AG20443 (cell line): ENCODE data around the gene MT1E.
"Not testable (repeated sequence)": the region's sequence is repeated elsewhere in the genome, so short reads cannot be mapped to it uniquely, and the experiment has no call there.

Experiments used
- DNase-seq: peaks from one replicate; pipeline ENCODE4 v3.0.0; 2012; ENCODE audit warnings: low spot score, mixed read lengths

Gene MT1E

DNA sequence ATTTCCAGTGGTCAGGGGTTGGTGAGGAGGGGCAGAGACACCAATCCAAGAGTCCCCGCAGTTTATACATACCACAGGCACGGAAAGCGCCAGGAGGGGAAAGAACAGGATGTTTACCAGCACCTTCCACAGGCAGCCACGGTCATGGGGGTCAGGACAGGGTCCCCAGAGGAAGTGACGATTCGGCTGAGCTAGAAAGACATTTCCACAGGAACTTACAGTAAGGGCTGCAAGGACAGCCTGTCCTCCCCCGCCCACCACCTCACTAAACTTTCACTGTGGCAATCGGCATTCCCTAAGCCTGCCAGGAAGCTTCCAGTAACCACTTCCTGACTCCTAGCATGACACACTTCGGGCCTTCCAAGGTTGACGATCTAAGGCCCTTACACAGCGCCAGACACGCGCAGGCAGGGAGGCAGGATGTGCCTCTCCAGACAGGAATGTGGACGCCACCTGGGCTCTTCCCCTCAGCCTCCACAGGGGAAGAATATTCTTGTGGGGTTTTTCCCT is 18.4 kb upstream of the MT1E start:
- DNase-seq = peak; percentile 89

DNA sequence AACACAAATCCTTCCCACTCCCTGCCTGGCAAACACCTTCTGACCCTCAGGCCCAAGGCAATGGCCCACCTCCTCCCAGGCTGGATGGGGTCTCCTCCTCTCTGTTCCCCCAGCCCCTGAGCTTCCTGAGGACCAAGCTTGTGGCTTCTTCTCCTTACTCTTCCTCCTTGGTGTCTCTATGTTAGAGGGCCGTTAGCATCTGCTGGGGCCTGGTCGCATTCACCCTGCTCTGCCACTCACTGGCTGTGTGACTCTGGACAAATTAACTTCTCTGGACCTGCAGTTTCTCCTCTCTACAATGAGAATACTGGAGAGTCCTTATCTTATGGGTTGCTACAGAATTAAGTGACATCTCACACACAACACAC is 17.9 kb upstream of the MT1E start:
- no peak for DNase-seq

DNA sequence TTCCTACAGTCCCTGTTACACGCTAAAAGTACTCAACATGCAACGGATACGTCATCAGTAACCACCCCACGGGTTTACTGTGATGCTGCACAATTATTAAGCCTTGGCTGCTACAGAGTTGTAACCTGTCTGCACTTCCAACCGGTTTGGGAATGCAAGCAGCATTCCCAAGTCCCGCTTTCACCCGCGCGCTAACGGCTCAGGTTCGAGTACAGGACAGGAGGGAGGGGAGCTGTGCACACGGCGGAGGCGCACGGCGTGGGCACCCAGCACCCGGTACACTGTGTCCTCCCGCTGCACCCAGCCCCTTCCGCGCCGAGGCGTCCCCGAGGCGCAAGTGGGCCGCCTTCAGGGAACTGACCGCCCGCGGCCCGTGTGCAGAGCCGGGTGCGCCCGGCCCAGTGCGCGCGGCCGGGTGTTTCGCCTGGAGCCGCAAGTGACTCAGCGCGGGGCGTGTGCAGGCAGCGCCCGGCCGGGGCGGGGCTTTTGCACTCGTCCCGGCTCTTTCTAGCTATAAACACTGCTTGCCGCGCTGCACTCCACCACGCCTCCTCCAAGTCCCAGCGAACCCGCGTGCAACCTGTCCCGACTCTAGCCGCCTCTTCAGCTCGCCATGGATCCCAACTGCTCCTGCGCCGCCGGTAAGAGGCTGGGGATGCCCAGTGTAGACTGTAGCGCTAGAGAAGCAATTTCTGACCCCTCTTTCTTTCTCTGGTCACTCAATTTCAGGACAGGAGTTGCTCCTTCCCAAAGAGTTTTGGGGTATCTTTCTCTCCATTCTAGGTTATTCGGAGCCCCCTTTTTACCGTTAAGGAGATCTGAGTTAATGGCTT is 17.3 kb upstream of the MT1E start, which contains the start of gene MT2A:
MT2A (plus strand) TSS at position 542 of the 833 bp plus-strand sequence; CDS start at position 614, 72 bp downstream.
- DNase-seq = peak; percentile 95

DNA sequence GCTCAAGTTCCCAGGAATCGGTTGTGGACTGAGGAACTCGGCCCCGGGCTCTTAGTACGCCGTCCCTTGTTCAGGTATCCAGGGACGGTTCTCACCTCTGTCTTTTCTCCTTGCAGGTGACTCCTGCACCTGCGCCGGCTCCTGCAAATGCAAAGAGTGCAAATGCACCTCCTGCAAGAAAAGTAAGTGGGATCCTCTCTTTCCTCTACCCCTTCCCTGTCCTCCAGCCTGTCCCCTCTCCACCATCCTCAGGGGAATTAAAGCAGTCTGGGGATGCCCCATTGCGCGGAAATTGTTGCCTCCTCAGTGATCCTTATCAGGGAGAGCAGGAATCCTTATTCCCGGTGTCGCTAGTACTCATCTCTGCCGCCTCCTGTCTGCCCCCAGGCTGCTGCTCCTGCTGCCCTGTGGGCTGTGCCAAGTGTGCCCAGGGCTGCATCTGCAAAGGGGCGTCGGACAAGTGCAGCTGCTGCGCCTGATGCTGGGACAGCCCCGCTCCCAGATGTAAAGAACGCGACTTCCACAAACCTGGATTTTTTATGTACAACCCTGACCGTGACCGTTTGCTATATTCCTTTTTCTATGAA is 16.6 kb upstream of the MT1E start:
- DNase-seq = no peak

DNA sequence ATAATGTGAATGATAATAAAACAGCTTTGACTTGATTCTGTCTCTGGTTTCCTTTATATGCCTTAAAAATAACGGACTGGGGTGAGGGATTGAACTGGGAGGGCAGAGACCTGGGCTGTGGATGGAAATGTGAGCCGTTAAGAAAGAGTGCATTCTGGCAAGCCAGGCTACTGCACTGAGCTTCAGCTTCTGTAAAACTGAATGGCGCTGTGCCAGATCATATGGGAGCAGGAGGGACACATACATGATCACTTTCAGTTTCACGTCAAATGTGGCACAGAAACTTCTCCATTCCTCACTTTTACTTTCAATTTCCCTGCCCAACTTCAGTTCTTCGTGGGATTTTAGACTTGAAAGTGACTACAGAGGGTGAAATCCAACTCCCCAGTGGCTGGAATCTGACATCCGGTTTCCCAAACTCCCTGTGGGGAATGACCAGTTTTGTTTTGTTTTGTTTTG is 16.1 kb upstream of the MT1E start:
- no peak for DNase-seq

DNA sequence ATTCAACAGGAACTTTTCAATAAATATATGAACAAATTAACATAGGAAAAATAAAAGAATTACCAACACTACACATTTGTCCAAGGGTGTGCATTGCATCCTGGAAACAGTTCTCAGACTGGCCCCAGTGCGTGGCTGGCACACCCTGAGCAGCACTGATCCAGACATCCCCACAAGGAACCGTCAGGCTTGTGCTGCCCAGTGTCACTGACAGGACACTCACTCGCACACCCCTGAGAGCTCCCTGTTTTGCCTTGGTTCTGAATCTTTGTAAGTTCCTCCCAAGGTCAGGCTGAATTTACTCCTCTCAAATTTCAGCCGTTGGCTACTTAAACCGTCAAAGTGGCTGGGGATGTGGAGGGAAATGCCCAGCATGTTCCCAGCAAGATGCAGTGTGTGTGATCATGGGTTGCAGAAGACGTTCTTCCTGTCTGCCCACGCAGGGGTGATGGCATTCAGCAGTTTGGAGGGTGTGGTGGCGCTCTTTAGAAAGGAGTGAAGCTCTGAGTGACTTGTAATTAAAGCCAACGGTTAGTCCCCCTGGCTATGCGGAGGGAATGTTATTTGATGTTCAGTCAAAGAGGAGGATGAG is 15.5 kb upstream of the MT1E start:
- DNase-seq = peak; percentile 56

DNA sequence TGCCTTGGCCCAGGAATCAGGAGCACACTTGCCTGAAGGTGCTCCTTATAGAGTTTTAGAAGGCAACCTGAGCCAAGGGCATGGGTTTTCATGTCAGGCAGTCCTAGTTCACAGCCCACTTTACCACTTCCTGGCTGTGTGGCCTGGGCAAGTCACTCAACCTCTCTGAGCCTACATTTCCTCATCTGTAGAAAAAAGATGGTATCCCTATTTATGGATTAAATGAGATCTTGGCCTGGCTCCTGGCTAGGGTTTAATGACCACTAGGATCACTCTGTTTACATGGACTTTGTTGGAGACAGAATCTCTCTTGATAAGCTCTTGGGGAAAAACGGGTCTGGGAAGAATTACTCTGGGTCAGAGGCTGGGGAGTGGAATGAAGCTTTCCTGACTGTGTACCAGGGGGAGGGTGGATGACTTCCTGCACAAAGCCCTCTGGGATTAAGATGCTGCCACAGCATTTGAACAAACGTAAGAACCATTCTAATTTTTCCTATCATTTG is 14.9 kb upstream of the MT1E start:
- DNase-seq = no peak

DNA sequence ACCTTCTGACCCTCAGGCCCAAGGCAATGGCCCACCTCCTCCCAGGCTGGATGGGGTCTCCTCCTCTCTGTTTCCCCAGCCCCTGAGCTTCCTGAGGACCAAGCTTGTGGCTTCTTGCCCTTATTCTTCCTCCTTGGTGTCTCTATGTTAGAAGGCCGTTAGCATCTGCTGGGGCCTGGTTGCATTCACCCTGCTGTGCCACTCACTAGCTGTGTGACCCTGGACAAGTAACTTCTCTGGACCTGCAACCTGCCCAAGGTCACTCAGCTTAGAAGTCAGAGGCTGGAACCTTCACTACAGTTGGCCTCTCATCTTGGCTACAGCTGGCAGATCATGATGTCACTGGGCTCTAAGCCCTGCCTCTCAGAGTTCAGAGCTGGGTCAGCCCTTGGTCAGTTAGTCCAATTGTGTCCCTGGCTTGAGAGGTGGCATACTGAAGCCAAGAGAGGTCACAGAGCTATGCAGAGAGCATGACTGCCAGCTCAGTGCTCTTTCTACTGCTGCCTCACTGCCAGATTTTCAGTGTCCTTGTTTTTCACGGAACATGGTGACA is 14.2 kb upstream of the MT1E start:
- DNase-seq = peak; percentile 56

DNA sequence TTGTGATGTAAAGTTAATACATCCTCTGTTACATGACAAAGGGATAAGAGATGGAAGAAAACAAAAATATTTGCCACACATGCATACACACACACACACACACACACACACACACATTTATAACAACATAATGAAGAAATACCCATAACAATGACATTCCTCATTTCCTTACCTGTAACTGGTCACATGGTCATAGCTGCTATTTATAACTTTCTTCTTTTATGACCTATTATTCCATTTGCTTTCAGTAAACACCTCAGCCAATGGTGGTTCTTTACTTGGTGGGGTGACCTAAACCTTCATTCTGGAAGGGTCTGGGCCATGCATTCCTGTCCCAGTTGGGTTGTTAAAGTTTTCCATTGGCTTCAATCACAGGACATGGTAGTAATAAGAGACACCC is 11.9 kb upstream of the MT1E start:
- no peak for DNase-seq

DNA sequence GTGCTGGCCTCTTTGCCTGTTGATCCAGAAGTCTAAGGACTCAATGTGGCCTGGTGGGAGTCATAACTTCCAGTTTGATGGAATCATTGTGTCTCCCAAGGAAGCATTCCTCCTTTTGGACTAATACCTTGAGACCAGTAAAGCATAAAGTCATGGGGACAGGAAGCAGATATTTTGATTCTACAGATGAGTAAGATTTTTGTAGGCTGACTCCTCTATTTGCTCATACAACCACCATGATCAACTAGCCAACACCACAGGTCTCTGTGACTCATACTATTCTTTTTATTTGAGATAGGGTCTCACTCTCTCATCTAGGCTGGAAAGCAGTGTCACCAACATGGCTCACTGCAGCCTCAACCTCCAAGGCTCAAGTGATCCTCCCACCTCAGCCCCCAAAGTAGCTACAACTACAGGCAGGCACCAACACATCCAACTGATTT is 11.0 kb upstream of the MT1E start:
- DNase-seq = no peak

DNA sequence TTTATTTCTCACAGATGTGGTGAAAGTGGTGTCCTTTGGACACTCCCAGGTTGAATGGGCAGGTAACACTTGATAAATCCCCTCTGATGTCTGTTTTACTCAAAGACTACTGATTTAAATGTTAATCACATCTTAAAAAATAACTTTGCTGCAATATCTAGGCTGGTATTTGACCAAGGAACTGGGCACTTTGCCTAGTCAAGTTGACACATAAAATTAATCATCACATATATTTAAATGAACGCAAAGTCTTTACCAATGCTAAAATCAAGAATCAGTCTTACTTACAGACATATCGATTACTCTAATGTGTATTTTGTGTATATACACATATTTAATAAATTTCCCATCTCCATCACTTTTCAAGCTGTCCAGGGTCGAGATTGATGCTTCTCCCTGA is 10.2 kb upstream of the MT1E start:
- no peak for DNase-seq

DNA sequence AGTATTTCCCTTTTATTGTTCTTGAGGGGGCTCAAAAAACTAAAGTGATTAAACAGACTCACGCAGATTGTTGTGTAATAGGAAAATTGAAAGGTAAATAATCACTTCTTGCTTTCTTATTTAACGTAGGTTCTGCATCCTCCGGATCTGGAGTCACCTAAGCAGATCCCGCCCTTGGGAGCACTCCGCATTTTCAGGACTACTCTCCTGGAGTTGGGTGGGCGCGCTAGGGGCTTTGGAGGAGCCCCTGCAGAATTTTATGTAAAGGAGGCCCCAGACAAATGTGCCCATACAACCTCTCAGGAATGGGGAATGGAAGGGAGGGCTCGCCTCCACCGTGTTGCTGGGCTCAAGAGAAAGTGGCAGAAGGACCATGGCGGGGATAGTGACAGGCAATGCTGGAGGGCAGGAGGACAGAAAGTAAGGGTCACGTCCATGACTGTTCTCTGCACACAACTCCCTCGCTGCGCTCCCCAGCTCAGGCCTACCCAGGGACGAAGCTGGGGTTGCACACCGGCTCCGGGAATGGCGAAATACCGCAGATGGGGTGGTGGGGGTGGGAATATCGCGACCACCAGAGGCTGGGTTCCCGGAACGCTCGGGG is 8.9 kb upstream of the MT1E start:
- no peak for DNase-seq

DNA sequence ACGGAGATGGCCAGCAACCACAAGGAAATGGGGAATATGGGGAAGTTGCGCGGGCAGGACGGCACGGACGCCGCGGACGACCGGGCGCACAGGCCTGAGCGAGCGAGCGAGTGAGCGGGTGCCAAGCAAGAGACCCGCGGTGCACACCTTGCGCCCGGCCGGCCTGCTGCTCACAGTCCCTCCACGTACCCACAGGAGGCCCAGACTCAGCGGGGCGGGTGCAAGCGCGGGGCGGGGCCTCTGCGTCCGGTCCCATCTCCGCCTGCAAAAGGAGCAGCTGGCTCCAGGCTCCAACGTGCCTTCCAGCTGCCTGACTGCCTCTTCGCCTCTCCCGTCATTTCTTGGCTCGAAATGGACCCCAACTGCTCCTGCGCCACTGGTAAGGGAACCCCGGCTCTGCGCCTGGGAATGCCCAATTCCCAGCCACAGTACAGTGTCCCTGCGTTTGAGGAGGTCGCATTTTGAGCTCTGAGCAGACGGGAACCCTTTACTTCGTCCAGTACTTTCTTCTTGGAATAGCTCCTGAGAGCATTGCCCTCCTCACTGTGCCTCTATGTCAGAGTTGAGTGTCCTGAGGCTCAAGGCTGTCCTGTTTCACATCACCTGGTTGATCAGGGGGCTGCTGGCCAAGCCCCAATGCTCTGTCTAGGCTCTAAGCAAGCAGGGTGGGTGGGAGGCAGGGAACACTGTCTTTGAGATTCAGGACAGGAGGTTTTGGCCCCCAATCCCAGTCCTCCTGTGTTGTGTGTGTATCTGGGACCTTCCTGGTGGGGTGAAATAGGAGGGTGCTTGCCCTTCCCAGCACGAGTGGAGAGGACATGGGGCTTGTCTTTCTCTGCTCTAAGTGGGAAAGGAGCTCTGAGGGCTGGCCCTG is 8.1 kb upstream of the MT1E start:
- DNase-seq = peak; percentile 82

DNA sequence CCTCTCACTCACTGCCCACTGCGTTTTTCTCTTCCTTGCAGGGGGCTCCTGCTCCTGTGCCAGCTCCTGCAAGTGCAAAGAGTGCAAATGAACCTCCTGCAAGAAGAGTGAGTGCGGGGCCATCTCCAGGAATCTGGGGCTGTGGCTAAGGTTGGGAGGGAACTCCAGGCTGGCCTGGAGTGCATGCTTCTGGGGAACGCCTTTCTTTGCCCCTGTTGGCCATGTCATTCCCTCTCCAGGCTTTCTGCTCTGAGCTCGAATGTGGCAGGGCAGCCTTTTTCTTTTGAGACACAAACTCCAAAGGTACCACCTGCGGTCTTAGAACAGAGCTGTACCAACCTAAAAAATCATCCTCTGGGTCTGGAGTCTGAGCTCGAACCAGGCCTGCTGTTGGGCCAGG is 7.4 kb upstream of the MT1E start:
- DNase-seq = no peak

DNA sequence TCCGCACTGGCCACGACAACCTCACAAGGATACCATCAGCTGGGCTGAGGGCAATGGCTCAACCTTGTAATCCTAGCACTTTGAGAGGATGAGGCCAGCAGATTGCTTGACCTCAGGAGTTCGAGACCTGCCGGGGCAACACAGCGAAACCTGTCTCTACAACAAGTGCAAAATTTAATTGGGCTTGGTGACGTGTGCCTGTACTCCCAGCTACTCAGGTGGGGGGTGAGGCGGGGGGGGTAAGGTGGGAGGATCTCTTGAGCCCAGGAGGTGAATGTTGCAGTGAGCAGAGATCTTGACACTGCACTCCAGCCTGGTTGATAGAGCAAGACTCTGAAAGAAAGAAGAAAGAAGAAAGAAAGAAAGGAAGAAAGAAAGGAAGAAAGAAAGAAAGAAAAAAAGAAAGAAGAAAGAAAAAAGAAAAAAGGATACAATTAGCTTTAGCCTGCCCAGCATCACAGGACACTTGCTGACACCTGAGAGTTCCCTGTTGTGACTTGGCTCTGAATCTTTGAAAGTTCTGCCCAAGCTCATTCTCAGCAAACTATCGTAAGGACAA is 5.2 kb upstream of the MT1E start:
- no peak for DNase-seq

DNA sequence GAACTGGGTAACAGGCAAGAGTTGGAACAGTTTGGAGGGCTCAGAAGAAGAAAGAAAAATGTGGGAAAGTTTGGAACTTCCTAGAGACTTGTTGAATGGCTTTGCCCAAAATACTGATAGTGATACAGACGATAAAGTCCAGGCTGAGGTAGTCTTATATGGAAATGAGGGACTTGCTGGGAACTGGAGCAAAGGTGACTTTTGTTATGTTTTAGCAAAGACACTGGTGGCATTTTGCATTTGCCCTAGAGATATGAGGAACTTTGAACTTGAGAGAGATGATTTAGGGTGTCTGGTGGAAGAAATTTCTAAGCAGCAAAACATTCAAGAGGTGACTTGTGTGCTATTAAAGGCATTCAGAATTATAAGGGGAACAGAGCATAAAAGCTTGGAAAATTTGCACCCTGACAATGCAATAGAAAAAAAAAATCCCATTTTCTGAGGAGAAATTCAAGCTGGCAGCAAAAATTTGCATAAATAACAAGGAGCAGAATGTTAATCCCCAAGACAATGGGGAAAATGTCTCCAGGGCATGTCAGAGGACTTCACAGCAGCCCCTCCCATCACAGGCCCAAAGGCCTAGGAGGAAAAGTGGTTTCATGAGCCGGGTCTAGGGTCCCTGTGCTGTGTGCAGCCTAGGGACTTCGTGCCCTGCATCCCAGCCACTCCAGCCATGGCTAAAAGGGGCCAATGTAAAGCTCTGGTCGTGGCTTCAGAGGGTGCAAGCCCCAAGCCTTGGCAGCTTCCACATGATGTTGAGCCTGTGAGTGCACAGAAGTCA is 3.7 kb upstream of the MT1E start:
- not testable (repeated sequence) for DNase-seq

DNA sequence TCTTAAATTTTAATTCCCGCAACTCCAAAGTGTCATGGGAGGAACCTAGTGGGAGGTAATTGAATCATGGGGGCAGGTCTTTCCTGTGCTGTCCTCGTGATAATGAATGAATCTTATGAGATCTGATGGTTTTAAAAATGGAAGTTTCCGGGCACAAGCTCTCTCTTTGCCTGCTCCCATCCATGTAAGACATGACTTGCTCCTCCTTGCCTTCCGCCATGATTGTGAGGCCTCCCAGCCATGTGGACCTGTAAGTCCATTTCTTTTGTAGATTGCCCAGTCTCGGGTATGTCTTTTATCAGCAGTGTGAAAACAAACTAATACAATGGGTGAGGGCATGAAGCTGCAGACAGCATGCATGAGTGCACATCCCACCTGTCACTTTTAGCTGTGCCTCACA is 2.4 kb upstream of the MT1E start:
- not testable (repeated sequence) for DNase-seq

DNA sequence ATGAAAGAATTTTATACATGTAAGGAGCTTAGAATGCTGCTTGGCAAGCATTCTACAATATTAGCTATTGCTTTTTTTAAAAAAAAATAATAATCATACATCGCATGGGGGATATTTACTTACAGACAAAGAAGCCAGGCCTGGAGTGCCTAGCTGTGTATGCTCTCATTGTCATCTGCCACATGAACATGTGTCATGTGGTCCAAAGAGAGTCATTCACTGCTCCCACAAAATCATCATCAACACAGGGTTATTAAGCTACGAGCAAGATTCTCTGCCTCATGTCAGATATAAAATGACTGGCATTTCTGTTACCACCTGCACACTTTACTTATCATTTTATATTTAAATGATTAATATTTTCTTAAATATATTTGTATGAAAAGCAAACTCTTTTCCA is 1.9 kb upstream of the MT1E start:
- no peak for DNase-seq

DNA sequence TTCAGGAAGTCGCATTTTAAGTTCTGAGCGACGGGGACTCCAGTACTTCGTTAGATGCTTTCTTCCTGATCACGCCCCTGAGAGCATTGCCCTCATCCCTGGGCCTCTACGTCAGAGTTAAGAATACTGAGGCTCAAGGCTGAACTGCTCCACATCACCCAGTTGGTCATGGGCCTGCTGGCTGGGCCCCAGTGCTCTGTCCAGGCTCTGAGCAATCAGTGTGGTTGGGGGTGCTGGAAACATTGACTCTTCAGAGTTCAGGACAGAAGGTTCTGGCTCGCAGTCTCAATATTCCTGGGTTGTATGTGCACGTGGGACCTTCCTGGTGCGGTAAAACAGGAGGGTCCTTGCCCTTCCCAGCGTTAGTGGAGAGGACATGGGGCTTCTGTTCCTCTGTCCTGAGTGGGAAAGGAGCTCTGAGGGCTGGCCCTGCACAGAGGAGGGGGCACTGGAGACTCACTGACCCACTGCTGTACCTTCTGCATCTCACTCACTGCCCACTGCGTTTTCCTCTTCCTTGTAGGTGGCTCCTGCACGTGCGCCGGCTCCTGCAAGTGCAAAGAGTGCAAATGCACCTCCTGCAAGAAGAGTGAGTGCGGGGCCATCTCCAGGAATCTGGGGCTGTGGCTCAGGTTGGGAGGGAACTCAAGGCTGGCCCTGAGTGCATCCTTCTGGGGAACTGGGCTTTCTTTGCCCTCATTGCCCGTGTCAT is 518 bp downstream of the MT1E start:
- peak; percentile 67 for DNase-seq
